Left ventricle myocardium inferior (tissue), 1 donor: ENCODE measurements around the gene FIGN. TPM values are rescaled to one million over a fixed set of nuclear protein-coding genes. Genes with fewer than 3 reads are reported as not detected.

Source experiments
- DNase-seq: peaks from one replicate; pipeline ENCODE4 v3.0.0-alpha.2; 2020
- H3K27ac ChIP-seq: fragments of 200-600 bp; replicated peaks from 2 replicates; pipeline ENCODE4 v1.8.0; 2021
- H3K27me3 ChIP-seq: fragments of 200-600 bp; 2 replicates; pipeline ENCODE4 v1.8.0; 2021; ENCODE audit warnings: low read depth
- H3K36me3 ChIP-seq: fragments of 200-600 bp; 2 replicates; pipeline ENCODE4 v1.8.0; 2021
- H3K4me1 ChIP-seq: fragments of 200-600 bp; 2 replicates; pipeline ENCODE4 v1.8.0; 2021
- H3K4me3 ChIP-seq: fragments of 200-600 bp; 2 replicates; pipeline ENCODE4 v1.8.0; 2021; ENCODE audit warnings: mild to moderate bottlenecking, moderate library complexity
- H3K9me3 ChIP-seq: fragments of 200-600 bp; replicated peaks from 2 replicates; pipeline ENCODE4 v1.8.0; 2021
- CTCF ChIP-seq: fragments of 200-600 bp; IDR thresholded peaks from 2 replicates; pipeline ENCODE4 v1.8.0; 2021; ENCODE audit warnings: antibody characterized with exemption, mild to moderate bottlenecking, borderline replicate concordance
- intact Hi-C: fragments of 100-400 bp; cut with micrococcal nuclease; formaldehyde crosslinking; loops from one replicate; pipeline ENCODE4 v1.11.0; 2022
- total RNA-seq: library from RNA; stranded (reverse); fragmentation: NEBNext Ultra II Directional; extraction: Animal tissue kit (Norgen Biotek cat#: 25700); gene quantifications from one replicate; pipeline ENCODE4 v1.2.1, GENCODE V29; 2021
- donor health status: DM: no; HTN: yes; CAD: no; lungs with severe emphysema.

The FIGN gene
- total RNA-seq, 1 donor from 2014 or later: 12.9 TPM

- Histone ChIP-seq H3K4me3 (no peak overlapping the region), H3K4me1 (peaks cover 23% of the 10 kb centered on the region), H3K36me3 (no peaks in the 10 kb centered on the region), H3K27me3 (peaks cover 13% of the 10 kb centered on the region), H3K27ac (peak overlapping the region; percentile 96), H3K9me3 (no peaks in the 10 kb centered on the region)
- intact Hi-C loops: loop anchor here (10.0 kb wide), 1 partner anchor 393 kb away; no protein-coding TSS in a partner anchor
- no peak for DNase-seq
- TF ChIP-seq CTCF: no peak
Observed at GRCh38 chr2:163737563-163737962, 1.8 kb upstream of the FIGN start.

GRCh38 chr2:163737190-163737439, 1.3 kb upstream of the FIGN start:
- peaks cover 23% of the 10 kb centered on the region for H3K4me1 ChIP-seq
- no peak for TF ChIP-seq CTCF
- DNase-seq: no peak
- peaks cover 13% of the 10 kb centered on the region for H3K27me3 ChIP-seq
- intact Hi-C loops: loop anchor here (10.0 kb wide), 1 partner anchor 392 kb away; no protein-coding TSS in a partner anchor
- no peaks in the 10 kb centered on the region for H3K36me3 ChIP-seq
- H3K27ac ChIP-seq: peak overlapping the region; percentile 96
- H3K9me3 ChIP-seq: no peaks in the 10 kb centered on the region
- H3K4me3 ChIP-seq: peak overlapping the region; percentile 77

GRCh38 chr2:163736433-163737189, 803 bp upstream of the FIGN start:
- Histone ChIP-seq H3K9me3 (no peaks in the 10 kb centered on the region), H3K4me3 (peak overlapping the region; percentile 77), H3K27me3 (peaks cover 13% of the 10 kb centered on the region), H3K27ac (peak overlapping the region; percentile 96), H3K4me1 (peaks cover 23% of the 10 kb centered on the region), H3K36me3 (no peaks in the 10 kb centered on the region)
- peak; percentile 58 for DNase-seq
- peak; percentile 48 for TF ChIP-seq CTCF
- intact Hi-C loops: loop anchor here (10.0 kb wide), 1 partner anchor 392 kb away; no protein-coding TSS in a partner anchor

- no peaks in the 10 kb centered on the region for H3K9me3 ChIP-seq
- peaks cover 13% of the 10 kb centered on the region for H3K27me3 ChIP-seq
- no peak for DNase-seq
- H3K4me1 ChIP-seq: peaks cover 36% of the 10 kb centered on the region
- H3K4me3 ChIP-seq: peak overlapping the region; percentile 77
- no peaks in the 10 kb centered on the region for H3K36me3 ChIP-seq
- intact Hi-C loops: loop anchor here (10.0 kb wide), 1 partner anchor 390 kb away; no protein-coding TSS in a partner anchor
- TF ChIP-seq CTCF: no peak
- H3K27ac ChIP-seq: peak overlapping the region; percentile 96
Observed at GRCh38 chr2:163734881-163735684, 725 bp downstream of the FIGN start.

- intact Hi-C loops: loop anchor here (10.0 kb wide), 1 partner anchor 390 kb away; no protein-coding TSS in a partner anchor
Observed at GRCh38 chr2:163734401-163734800, 1.4 kb downstream of the FIGN start.

More at GRCh38 chr2:163734401-163734800, 1.4 kb downstream of the FIGN start:
- no peak for DNase-seq
- Histone ChIP-seq H3K4me1 (peaks cover 43% of the 10 kb centered on the region), H3K36me3 (no peaks in the 10 kb centered on the region), H3K4me3 (peak overlapping the region; percentile 77), H3K27me3 (peaks cover 13% of the 10 kb centered on the region), H3K27ac (peak overlapping the region; percentile 96), H3K9me3 (no peaks in the 10 kb centered on the region)
- no peak for TF ChIP-seq CTCF
